Testis (tissue), 3 donors: Measurements from ENCODE around the gene AUTS2. TPM values are rescaled to one million over a fixed set of nuclear protein-coding genes. Genes with fewer than 3 reads are reported as not detected.

ENCODE experiments used
- DNase-seq: peaks from one replicate; pipeline ENCODE4 v3.0.0-alpha.2; 2019
- H3K27ac ChIP-seq, 2 donors: fragments of 200-600 bp; sonication (generic); one replicate each; pipeline ENCODE4 v1.5.1; 2019
- H3K27me3 ChIP-seq: fragments of 200-600 bp; sonication (generic); one replicate; pipeline ENCODE4 v1.5.1; 2019
- H3K36me3 ChIP-seq: fragments of 200-600 bp; sonication (generic); one replicate; pipeline ENCODE4 v1.5.1; 2017; ENCODE audit warnings: low read depth; ENCODE audit errors: missing control alignments
- H3K4me1 ChIP-seq: fragments of 200-600 bp; sonication (generic); one replicate; pipeline ENCODE4 v1.5.1; 2019
- H3K4me3 ChIP-seq, 2 donors: fragments of 200-600 bp; sonication (generic); one replicate each; pipeline ENCODE4 v1.5.1; 2017 to 2019
- H3K9me3 ChIP-seq: fragments of 200-600 bp; sonication (generic); one replicate; pipeline ENCODE4 v1.5.1; 2017
- POLR2A ChIP-seq: fragments of 450-650 bp; IDR thresholded peaks from one replicate; pipeline ENCODE4 v1.6.1; 2017; ENCODE audit warnings: antibody characterized with exemption, mild to moderate bottlenecking, moderate library complexity
- WGBS, 2 donors: methylation state at CpG; one replicate each; pipeline ENCODE4 v1.1.5; 2018; 5-methylcytosine and 5-hydroxymethylcytosine counted together
- intact Hi-C: fragments of 100-400 bp; cut with DNase I; formaldehyde crosslinking; loops from one replicate; pipeline ENCODE4 v1.15.1; 2023; ENCODE audit warnings: low total_unique reads
- polyA plus RNA-seq: library from polyadenylated mRNA; stranded (reverse); fragments of 350-450 nt; fragmentation: Illumina TruSeq; extraction: RNeasy Lipid Tissue Mini Kit (QIAGEN cat#74804); gene quantifications from one replicate; pipeline ENCODE4 v1.2.3, GENCODE V29; 2014; ENCODE audit warnings: low read depth, low replicate concordance; ENCODE audit not compliant: insufficient read depth
- total RNA-seq, 2 donors: library from RNA; depleted of rRNA; stranded (reverse); fragments of >200 nt; gene quantifications; one replicate each; pipeline ENCODE4 v1.2.3, GENCODE V29; 2016
- TF ChIP-seq, protein P1 (sequence below), 3 experiments: fragments of 450-650 bp in 2 of 3; fragments of 200-600 bp in 1 of 3; sonication (generic) in 1 of 3; IDR thresholded peaks; one replicate each; pipeline ENCODE4 v1.5.1; 2016 to 2019; ENCODE audit warnings: antibody characterized with exemption in 3 of 3, mild to moderate bottlenecking in 2 of 3, moderate library complexity in 1 of 3

AUTS2 gene
- total and polyA plus RNA-seq, 3 donors from 2014 or later, result 21.3 to 75.5 (median 56.1) TPM

DNA sequence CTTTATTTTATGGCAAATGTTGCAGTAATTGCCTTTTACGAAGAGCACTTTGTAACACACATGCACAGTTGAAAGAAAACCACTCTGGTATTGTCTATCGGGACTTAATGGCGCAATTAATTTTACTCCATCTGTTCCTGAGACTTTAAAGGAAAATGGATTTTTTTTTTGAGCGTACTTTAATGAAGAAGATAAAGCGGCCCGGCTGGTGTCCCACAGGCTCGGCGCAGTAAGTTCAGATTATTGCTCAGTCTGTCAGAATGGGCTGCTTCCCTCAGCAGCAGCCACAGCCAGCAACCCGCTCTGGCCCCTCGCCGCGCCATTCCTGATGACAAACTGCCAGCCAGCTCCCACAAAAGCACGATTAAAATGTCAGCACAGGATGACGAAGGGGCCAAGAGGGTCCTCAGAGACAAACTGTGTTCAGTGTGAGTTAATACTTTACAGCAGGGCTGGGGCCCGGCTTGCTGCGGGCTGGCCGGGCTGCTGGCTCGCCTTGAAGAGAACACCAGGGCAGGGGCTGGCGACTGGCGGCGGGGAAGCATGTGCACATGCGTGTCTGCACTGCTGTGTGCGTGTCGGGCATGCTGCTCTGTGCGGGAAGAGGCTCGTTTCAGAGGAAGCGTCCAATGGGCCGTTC is 1032.7 kb downstream of the AUTS2 start:
- Histone ChIP-seq H3K27me3 (no peaks in the 10 kb centered on the region), H3K9me3 (no peaks in the 10 kb centered on the region), H3K4me3 (no peak overlapping the region), H3K27ac (no peak overlapping the region), H3K4me1 (no peaks in the 10 kb centered on the region), H3K36me3 (no peaks in the 10 kb centered on the region)
- intact Hi-C loops, result no loop called here
- DNase-seq, result no peak
- 49 to 59% methylated on average over 20 to 28 of the region's 28 CpGs for WGBS, 2 donors
- TF ChIP-seq POLR2A, result no peak
- TF ChIP-seq, protein P1, sequence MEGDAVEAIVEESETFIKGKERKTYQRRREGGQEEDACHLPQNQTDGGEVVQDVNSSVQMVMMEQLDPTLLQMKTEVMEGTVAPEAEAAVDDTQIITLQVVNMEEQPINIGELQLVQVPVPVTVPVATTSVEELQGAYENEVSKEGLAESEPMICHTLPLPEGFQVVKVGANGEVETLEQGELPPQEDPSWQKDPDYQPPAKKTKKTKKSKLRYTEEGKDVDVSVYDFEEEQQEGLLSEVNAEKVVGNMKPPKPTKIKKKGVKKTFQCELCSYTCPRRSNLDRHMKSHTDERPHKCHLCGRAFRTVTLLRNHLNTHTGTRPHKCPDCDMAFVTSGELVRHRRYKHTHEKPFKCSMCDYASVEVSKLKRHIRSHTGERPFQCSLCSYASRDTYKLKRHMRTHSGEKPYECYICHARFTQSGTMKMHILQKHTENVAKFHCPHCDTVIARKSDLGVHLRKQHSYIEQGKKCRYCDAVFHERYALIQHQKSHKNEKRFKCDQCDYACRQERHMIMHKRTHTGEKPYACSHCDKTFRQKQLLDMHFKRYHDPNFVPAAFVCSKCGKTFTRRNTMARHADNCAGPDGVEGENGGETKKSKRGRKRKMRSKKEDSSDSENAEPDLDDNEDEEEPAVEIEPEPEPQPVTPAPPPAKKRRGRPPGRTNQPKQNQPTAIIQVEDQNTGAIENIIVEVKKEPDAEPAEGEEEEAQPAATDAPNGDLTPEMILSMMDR (IDR thresholded peaks at IDR 0.05), result no peak

DNA sequence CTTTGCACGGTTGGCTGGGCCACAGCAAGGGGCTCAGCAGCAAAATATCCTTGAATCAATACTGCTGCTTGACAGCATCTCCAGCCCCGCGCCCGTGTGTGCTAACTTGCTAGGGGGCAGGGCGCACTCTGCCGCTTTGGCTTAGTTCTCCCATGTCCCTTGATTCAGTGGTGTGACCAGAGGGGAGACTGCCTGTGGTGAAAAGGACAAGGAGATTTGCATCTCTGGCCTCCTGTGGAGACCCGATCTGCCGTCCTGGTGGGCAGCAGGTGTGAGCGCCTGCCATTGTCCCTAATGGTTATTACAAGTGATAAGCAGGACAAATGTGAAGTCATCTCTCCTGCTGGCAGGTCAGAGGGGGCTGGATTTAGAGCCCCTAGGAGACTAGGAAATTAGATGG is 1033.4 kb downstream of the AUTS2 start:
- Histone ChIP-seq H3K4me3 (no peak overlapping the region), H3K27me3 (no peaks in the 10 kb centered on the region), H3K4me1 (no peaks in the 10 kb centered on the region), H3K36me3 (no peaks in the 10 kb centered on the region), H3K27ac (no peak overlapping the region), H3K9me3 (no peaks in the 10 kb centered on the region)
- TF ChIP-seq POLR2A, result no peak
- intact Hi-C loops, result no loop called here
- 85 to 92% methylated on average over 9 of the region's 9 CpGs for WGBS, 2 donors
- no peak for DNase-seq

DNA sequence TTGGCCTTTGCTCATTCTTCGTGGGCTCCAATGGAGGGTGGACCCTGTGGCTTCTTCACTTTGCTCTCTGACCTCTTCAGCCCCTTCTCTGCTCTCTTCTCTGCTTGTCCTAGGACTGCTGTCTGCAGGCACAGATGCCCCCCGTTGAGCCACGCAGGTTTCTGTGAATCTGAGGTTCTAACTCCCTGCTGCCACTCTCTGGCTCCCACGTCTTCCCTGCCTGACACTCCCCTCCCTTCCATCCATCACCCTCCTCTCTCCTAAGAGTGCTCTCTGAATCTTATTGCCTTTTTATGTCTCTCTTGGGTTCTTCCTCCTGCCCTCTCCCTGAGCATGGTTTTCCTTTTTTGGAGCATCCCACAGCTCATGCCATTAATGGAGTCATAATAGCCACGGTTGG is 1034.1 kb downstream of the AUTS2 start:
- H3K36me3 ChIP-seq, result no peaks in the 10 kb centered on the region
- intact Hi-C loops, result no loop called here
- no peaks in the 10 kb centered on the region for H3K27me3 ChIP-seq
- 88 to 91% methylated on average over 5 of the region's 5 CpGs for WGBS, 2 donors
- no peak overlapping the region for H3K4me3 ChIP-seq
- TF ChIP-seq, protein P1 (IDR thresholded peaks at IDR 0.05), result no peak
- TF ChIP-seq POLR2A, result no peak
- no peak overlapping the region for H3K27ac ChIP-seq
- DNase-seq, result no peak
- H3K9me3 ChIP-seq, result no peaks in the 10 kb centered on the region
- no peaks in the 10 kb centered on the region for H3K4me1 ChIP-seq

DNA sequence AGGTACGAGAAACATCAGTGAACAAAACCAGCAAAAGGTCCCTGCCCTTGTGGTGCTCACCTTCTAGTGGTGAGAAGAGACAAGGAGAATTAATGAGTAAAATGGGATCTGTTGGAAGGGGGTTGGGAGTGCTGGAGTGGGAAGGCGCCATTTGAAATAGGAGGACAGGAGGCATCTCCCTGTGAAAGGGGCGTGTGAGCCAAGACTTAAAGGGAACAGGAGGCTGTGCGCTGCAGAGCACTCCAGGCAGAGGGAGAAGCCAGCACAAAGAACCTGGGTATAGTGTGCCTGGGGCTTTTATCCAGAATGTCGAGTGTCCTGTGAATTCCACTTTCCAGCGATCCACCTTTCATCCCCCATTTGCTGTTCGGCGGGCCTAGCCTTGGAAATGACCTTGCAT is 1035.8 kb downstream of the AUTS2 start:
- Histone ChIP-seq H3K27ac (no peak overlapping the region), H3K36me3 (no peaks in the 10 kb centered on the region), H3K4me3 (no peak overlapping the region), H3K9me3 (no peaks in the 10 kb centered on the region), H3K27me3 (no peaks in the 10 kb centered on the region), H3K4me1 (no peaks in the 10 kb centered on the region)
- no peak for DNase-seq
- 94% methylated on average over 8 of the region's 8 CpGs for WGBS, 2 donors
- intact Hi-C loops, result no loop called here
- TF ChIP-seq, protein P1 (IDR thresholded peaks at IDR 0.05), result no peak
- TF ChIP-seq POLR2A, result no peak

DNA sequence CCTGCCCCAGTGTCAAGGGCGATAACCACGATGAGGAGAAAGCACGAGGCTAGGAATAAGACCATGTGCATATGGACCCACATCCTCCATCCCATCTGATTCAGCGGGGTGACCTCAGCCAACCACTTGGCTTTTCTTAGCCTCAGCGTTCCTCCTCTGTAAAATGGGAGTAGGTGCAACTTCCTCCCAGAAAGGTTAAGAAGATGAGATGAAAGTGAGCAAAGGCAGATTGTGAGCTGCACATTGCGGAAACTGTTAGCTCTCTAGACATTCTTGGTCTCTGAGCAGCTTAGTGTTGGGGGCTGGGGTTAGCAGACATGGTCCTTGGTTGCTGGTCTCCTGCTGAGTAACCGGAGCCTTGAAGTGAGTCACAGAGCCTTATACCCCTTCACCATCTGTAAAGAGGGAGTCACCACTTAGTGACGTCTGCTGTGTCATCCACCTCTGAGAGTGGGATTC is 1036.4 kb downstream of the AUTS2 start:
- intact Hi-C loops, result no loop called here
- H3K4me3 ChIP-seq, result no peak overlapping the region
- DNase-seq, result no peak
- TF ChIP-seq, protein P1 (IDR thresholded peaks at IDR 0.05), result no peak
- no peak for TF ChIP-seq POLR2A
- H3K4me1 ChIP-seq, result no peaks in the 10 kb centered on the region
- no peaks in the 10 kb centered on the region for H3K9me3 ChIP-seq
- H3K27ac ChIP-seq, result no peak overlapping the region
- no peaks in the 10 kb centered on the region for H3K27me3 ChIP-seq
- no peaks in the 10 kb centered on the region for H3K36me3 ChIP-seq
- WGBS, 2 donors, result 94 to 96% methylated on average over 8 of the region's 8 CpGs
